AG20443 (cell line): ENCODE measurements around the gene PDCD1.
"Not testable (repeated sequence)": the region's sequence is repeated elsewhere in the genome, so short reads cannot be mapped to it uniquely, and the experiment has no call there.

Experiments used
- DNase-seq: peaks from one replicate; pipeline ENCODE4 v3.0.0; 2012; ENCODE audit warnings: low spot score, mixed read lengths

Gene PDCD1

DNA sequence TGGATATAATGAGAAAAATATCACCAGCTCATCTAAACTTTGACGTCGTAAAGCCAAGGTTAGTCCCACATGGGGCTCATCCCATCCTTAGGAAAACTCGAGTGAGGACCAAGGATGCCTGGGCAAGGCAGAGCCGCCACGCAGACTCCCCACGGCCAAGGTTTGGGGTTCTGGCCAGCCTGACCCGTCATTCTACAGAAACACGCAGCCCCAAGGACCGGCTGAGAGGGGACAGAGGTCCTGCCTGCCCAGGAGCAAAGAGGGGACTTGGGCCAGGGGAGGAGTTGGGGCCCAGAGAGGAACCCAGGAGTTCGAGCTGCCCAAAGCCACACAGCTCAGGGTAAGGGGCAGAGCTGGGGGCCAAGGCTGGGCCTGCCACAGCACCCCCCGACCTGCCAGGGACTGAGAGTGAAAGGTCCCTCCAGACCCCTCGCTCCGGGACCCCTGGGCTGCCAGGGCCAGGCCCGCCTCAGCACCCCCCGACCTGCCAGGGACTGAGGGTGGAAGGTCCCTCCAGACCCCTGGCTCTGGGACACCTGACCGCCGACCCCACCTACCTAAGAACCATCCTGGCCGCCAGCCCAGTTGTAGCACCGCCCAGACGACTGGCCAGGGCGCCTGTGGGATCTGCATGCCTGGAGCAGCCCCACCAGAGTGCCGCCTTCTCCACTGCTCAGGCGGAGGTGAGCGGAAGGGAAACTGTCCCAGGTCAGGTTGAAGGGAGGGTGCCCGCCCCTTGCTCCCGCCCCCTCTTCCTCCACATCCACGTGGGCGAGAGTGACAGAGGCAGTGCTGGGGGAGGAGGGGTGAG is at the start of gene PDCD1:
PDCD1 (minus strand) TSS at position 689 of the 811 bp plus-strand sequence; CDS start at position 633, 56 bp downstream.
- DNase-seq: no peak

- not testable (repeated sequence) for DNase-seq
Measured at GRCh38 chr2:241907831-241908230, 49.1 kb upstream of the PDCD1 start.

DNA sequence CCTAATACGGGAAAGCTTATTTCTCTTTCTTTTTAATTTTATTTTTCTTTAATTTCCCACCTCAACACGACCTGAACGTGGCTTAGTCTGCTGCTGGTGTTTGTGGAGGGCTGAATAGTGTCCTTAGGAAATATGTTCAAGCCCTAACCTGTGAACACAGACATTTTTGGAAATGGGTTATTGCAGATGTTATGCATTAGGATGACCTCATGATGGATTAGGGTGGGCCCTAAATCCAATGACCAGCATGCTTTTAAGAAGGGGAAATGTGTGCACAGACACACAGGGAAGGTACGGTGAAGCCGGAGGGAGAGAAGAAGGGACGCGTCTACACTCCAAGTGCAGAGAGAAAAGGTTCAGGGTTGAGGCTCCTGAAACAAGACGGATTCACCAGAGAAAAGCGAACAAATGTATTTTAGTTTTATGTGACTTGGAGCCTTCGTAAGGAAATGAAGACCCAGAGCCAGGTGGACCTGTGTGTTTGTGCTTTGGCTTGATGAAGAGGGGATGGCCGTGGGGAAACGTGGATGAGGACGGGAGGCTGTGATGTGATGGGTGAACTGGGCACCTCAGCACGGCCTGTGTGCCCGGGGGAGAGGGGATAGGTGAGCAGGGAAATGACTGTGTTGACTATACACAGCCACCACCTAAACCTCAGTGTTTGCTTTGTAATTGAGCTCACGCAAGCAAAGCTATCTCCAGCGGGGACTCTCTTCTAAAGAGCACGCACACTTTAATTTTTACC is 48.3 kb upstream of the PDCD1 start:
- DNase-seq: no peak

DNA sequence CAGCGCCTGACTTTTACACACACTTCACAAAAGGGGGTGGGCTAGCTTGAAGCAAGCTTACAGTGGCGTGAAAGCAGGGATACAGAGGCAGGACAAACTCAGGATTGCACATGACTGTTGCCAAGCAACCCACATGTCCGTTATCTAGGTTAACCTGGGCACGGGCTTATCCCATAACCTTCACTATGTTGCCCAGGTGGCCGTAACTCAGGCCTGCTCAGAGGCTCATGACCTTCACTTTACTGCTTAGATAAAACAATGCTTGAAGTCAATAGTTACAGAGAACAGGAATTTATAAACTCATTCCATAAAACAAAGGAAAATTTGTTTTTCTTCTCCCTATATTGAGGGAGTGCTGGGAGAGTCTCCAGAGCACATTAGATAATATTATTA is 47.7 kb upstream of the PDCD1 start:
- DNase-seq: not testable (repeated sequence)

- DNase-seq: no peak
Measured at GRCh38 chr2:241905716-241906377, 47.2 kb upstream of the PDCD1 start.

DNA sequence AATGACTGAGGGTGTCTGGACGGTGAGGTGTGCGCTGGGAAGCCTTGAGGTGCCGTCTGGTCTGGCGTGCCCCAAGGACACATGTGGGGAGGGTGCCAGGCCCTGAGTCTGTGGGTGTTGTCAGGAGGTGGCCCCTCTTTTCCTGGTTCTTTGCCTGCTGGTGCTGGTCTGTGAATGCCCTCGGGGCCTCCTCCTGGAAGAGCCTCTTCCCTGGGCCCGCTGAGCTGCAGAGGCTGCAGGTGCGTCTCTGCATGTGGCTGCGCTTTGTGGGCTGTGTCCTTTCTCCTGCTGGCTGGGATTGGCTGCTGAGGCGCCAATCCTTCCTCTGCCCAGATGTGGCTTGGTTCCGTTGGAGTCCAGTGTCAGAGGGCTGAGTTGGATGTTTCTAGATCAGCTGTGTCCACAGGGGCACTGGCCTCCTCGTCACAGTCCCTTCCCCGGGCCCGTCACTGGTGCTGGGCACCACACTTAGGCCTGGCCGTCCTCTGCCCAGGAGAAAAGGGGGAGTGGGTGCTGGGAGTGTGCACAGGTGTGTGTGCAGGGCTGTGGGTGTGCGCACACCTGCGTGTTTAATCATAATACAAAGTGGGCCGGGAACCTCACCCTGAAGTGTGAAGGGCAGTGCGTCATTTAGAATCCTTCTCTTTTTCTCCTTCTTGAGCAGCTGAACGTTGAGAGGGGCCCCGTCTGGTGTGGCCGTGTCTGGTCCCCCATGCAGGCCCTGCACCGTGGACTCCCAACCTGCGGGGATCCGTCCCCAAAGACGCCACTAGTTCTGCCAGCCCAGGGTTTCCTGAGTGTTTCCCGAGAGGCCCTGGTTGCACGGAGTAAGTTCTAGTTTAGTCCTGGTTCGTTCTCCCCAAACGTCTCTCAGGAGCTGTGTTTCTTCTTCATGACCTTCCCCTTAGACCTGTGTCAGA is 46.4 kb upstream of the PDCD1 start:
- DNase-seq: no peak

DNA sequence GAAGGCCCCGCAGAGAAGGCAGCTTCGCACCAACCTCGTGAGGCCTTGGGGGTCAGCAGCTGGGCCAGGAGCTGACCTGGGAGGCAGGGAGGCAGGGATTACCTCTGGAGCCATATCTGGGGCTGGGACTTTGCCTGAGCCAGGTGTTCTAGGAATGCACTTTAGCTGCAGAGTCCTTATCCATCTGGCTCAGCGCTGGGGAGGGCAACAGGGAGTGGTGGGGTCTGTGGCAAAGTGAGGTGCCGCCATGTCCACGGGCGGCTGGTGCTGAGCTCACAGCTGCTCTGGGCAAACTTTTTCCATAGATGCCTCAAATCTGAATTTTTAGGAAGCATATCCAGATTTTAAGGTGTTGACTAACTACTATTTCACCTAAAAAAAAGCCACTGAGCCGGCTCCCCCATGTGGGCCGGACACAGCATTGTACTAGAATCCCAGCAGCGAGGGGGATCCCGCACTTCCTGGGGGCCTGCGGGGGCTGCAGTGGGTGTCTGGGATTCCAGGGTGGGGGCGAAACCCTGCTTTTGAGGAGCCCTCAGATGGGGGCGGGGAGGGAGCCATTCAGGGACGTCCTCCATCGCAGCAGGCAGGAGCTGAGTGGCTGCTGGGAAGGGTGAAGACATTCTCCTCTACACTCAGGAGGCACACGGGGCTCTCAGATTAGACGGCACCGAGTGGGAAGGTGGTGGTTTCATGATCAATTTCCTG is 45.5 kb upstream of the PDCD1 start:
- DNase-seq: no peak

DNA sequence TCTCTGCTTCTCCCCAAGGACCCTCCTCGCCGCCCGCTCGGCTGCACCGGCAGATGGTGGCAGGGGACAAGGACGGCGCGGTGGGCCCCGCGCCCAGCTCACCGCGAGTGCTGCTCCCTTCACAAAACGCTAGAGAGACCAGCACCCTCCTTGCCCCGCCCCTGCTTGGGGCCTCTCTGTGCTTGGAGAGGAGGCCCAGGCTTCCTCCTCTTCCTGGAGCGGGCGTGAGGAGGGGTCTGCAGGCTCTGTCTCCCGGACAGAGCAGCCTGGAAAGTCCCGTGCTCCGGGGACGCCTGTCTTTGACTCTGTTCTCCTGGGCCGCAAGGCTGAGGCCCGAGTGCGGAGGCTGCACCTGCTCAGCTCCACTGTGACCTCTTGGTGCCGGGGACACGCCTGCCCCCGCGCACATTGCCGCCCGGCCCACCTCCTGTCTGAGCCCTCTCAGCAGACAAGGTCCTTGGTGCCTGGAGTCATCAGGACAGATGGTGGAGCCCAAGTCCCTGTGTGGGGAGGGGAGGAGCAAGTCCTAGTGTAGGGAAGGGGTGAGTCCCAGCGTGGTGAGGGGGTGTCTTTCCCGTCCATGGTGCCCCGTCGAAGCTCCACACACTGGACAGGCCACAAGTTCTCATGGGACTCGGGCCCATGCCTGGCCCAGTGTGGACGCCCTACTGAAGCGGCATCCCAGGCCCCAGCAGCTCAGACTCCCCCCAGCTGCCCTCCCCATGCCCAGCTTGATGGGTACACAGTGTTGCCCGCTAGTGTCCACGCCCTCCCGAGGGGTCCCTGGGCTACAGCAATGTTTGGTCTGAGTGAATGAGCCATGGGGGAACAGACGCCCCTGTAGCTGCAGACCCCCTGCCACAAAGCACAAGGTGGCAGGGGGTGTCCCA is 44.7 kb upstream of the PDCD1 start:
- DNase-seq: no peak

- no peak for DNase-seq
Measured at GRCh38 chr2:241902357-241902991, 43.8 kb upstream of the PDCD1 start.

DNA sequence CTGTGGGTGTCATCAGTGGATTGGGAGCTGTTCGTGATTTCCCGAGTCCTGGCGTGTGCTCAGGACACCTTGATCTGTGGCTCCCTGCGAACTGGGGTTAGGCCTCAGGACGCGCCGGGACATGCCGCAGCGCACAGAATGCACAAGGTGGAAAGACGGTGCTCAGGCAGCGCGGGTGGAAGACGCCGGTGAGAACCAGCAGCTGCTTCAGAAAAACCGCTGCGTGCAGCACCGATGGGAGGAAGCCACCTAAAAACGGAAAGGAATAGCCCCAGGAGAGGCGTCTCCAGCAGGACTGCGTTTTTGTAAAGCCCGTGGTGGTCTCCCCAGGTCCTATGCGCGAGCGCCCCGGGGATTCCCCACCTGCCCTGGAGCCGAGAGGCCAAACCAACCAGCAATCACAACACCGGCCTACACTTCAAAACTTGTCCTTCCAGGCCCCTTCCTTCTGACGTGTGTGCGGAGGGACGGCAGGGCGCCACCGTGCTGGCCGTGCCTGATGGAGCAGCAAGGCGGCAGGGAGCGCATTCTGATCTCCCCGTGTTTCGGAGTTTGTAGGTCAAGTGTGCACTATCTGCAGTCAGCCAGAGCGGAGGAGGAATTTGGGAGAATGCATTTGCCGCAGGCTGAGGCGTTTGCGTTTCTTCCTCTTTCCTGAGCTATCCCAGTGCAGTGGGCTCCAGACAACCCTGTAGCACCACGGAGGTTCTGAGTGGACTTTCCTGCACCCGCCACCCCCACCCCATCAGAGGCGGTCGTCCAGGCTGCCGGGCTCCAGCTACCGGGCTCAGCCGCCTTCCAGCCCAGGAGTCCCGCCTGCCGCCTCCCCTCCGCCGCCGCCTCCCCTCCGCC is 43.0 kb upstream of the PDCD1 start:
- DNase-seq: no peak

DNA sequence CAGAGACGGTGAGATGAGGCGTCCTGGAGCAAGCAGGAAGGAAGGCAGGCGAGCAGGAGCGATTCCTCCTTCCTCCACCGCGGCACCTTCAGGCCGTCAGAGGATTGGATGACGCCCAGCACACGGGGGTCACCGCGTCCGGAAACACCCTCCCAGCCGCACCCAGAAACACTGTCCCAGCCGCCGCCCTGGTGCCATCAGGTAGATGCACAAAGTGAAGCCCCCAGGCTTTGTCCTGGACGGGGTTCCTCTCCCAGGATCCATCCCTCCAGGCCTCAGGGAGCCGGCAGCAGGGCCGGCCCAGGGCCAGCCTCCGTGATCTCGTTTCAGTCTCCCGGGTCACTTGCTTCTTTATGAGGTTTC is 42.3 kb upstream of the PDCD1 start:
- no peak for DNase-seq

- DNase-seq: no peak
Measured at GRCh38 chr2:241900251-241901017, 41.7 kb upstream of the PDCD1 start.

DNA sequence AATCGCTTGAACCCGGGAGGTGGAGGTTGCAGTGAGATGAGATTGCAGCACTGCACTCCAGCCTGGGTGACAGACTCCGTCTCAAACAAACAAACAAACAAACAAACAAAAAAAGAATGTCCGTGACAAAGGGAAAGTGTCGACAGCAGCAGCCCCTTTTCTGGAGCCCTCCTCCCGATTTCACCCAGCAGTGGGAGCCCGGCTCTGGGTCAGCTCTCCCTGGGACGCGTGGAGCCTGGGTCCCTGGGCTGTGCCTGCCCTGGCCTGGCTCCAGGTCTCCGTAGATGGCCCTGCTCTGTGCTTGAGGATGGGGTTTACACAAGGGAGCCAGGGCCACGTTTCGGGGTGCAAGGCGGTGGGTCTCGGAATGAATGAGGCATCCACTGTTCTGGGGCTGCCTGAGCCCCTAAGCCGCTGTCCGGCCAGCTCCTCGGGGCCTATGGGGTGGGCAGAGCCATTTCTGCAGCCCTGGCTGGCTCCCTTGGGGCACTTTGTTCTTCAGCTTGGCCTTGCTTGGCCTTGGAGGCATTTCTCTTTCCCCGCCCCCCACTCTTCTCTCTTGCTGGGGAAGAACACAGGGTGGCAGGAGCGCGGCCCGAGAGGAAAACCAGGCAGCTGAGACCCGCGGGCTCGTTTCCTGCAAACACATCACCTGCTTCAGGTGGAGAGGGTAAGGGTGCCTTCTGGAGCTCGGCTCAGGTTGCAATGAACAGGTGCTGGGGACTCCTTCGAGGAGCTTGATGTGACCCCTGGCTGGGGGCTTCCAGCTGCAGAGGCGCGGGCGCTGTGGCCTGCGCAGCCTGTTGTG is 40.0 kb upstream of the PDCD1 start:
- no peak for DNase-seq

DNA sequence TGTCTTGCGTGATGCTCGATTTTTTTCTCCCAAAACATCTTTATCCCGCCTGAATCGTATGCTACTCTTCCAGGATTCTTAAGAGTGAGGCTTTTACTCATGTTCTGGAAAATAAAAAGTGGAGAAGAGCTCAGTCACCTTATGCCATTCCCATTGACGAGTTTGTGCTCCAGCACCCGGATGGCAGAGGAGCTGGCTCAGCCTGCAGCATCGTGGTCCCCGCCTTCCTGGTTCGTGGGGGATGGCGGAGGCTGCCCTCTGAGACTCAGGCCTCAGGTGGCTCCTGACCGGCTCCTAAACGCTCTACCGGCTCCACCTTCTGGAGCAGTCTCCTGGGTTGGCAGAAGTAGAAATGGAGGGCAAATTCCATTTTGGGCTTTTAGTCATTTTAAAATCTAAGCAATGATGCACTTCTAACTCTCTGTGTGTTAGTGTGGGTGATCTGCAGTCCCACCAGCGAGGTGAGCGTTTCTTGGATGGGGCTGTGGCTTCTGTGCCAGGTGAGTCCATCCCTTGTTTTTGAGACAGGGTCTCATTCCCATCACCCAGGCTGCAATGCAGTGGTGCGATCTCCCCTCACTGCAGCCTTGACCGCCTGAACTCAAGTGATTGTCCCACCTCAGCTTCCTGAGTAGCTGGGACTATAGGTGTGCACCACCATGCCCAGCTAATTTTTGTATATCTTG is 38.7 kb upstream of the PDCD1 start:
- no peak for DNase-seq

DNA sequence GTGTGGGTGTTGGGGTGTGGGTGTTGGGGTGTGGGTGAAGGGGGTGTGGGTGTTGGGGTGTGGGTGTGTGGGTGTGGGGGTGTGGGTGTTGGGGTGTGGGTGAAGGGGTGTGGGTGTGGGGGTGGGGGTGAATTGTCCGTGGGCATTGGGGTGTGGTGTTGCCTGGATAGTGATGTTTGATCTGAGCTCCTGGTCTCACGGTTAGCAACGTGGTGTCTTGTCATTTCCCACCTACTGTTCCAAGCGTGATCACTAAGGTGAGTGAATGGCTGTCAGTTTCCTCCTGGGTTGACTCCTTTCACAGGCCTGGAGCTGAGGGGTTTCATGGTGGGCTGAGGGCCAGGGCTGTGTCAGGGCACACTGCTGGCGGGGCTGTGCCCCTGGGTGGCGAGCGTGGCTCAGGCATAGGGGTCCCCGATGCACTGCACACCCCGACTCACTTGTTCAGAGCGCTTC is 38.1 kb upstream of the PDCD1 start:
- DNase-seq: no peak
